ENCODE data around the gene ALDH1A2.
"Not testable (repeated sequence)": the region's sequence is repeated elsewhere in the genome, so short reads cannot be mapped to it uniquely, and the experiment has no call there.

Gene ALDH1A2

GRCh38 chr15:58040150-58040549 is 25.4 kb downstream of the ALDH1A2 start:
- DNase-seq (ENCODE audit: low spot score), result no peak

- no peak for DNase-seq (ENCODE audit: low spot score)
These were observed 26.2 kb downstream of the ALDH1A2 start for GRCh38 chr15:58039079-58040035.

- DNase-seq (ENCODE audit: low spot score), result no peak
These were observed 27.0 kb downstream of the ALDH1A2 start for GRCh38 chr15:58038426-58039078.

- DNase-seq (ENCODE audit: low spot score), result no peak
These were observed 27.7 kb downstream of the ALDH1A2 start for GRCh38 chr15:58037723-58038301.

GRCh38 chr15:58036579-58036978 is 28.9 kb downstream of the ALDH1A2 start:
- DNase-seq (ENCODE audit: low spot score), result no peak

GRCh38 chr15:58028392-58028791 is 37.1 kb downstream of the ALDH1A2 start:
- not testable (repeated sequence) for DNase-seq (ENCODE audit: low spot score)

- no peak for DNase-seq (ENCODE audit: low spot score)
These were observed 39.0 kb downstream of the ALDH1A2 start for GRCh38 chr15:58026552-58026951.

- DNase-seq (ENCODE audit: low spot score), result no peak
These were observed 39.5 kb downstream of the ALDH1A2 start for GRCh38 chr15:58026051-58026450.

GRCh38 chr15:58021332-58022230 is 43.9 kb downstream of the ALDH1A2 start:
- no peak for DNase-seq (ENCODE audit: low spot score)

- DNase-seq (ENCODE audit: low spot score), result no peak
These were observed 45.8 kb downstream of the ALDH1A2 start for GRCh38 chr15:58019503-58020376.

- DNase-seq (ENCODE audit: low spot score), result no peak
These were observed 47.6 kb downstream of the ALDH1A2 start for GRCh38 chr15:58017869-58018268.

- DNase-seq (ENCODE audit: low spot score), result no peak
These were observed 48.8 kb downstream of the ALDH1A2 start for GRCh38 chr15:58016581-58017175.

- DNase-seq (ENCODE audit: low spot score), result no peak
These were observed 49.9 kb downstream of the ALDH1A2 start for GRCh38 chr15:58015565-58015964.

GRCh38 chr15:58014470-58014869 is 51.0 kb downstream of the ALDH1A2 start:
- DNase-seq (ENCODE audit: low spot score), result no peak

GRCh38 chr15:58014040-58014439 is 51.5 kb downstream of the ALDH1A2 start:
- DNase-seq (ENCODE audit: low spot score), result no peak

GRCh38 chr15:58010983-58011382 is 54.5 kb downstream of the ALDH1A2 start:
- no peak for DNase-seq (ENCODE audit: low spot score)

GRCh38 chr15:58003810-58004209 is 61.7 kb downstream of the ALDH1A2 start:
- no peak for DNase-seq (ENCODE audit: low spot score)

- DNase-seq (ENCODE audit: low spot score), result no peak
These were observed 63.0 kb downstream of the ALDH1A2 start for GRCh38 chr15:58002338-58003126.

GRCh38 chr15:57999699-58000098 is 65.8 kb downstream of the ALDH1A2 start:
- not testable (repeated sequence) for DNase-seq (ENCODE audit: low spot score)

- no peak for DNase-seq (ENCODE audit: low spot score)
These were observed 69.0 kb downstream of the ALDH1A2 start for GRCh38 chr15:57996561-57996960.

All from germinal center (tissue), 1 donor.